Astrocyte (in vitro differentiated cells and primary cell): ENCODE measurements around the gene XPOT.

ENCODE experiments used
- EZH2 ChIP-seq: IDR thresholded peaks from 2 replicates; pipeline ENCODE4 v1.6.1; 2012; ENCODE audit warnings: mild to moderate bottlenecking, low read length, inconsistent platforms; ENCODE audit not compliant: insufficient read depth
- TF ChIP-seq, protein P1 (sequence below): IDR thresholded peaks from 2 replicates; pipeline ENCODE4 v1.5.1; 2011; ENCODE audit warnings: low read depth, mild to moderate bottlenecking, inconsistent platforms, low read length, moderate library complexity; ENCODE audit not compliant: insufficient read depth

DNA sequence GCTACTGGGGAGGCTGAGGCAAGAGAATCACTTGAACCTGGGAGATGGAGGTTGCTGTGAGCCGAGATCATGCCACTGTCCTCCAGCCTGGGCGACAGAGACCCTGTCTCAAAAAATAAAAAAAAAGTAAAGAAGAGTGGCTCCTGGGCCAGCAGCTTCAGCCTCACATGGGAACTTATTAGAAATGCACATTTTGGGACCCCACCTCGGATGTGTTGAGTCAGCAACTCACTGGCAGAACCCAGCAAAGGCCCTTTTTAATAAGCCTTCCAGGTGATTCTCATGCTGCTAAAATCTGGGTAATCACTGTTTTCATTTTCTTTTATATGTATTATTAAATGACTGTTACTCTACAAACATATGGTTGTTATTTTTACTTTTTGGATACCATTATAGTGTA lies 89.3 kb downstream of the XPOT start:
- TF ChIP-seq, protein P1, sequence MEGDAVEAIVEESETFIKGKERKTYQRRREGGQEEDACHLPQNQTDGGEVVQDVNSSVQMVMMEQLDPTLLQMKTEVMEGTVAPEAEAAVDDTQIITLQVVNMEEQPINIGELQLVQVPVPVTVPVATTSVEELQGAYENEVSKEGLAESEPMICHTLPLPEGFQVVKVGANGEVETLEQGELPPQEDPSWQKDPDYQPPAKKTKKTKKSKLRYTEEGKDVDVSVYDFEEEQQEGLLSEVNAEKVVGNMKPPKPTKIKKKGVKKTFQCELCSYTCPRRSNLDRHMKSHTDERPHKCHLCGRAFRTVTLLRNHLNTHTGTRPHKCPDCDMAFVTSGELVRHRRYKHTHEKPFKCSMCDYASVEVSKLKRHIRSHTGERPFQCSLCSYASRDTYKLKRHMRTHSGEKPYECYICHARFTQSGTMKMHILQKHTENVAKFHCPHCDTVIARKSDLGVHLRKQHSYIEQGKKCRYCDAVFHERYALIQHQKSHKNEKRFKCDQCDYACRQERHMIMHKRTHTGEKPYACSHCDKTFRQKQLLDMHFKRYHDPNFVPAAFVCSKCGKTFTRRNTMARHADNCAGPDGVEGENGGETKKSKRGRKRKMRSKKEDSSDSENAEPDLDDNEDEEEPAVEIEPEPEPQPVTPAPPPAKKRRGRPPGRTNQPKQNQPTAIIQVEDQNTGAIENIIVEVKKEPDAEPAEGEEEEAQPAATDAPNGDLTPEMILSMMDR = no peak
- no peak for TF ChIP-seq EZH2
